LNCaP clone FGC (cell line): Measurements from ENCODE around the gene MILR1.

Source experiments
- DNase-seq: peaks from one replicate; pipeline ENCODE4 v3.0.0-alpha.2; 2011; ENCODE audit warnings: low read depth
- H3K4me3 ChIP-seq: 2 replicates; pipeline ENCODE4 v1.5.1; 2011; ENCODE audit warnings: mild to moderate bottlenecking, low read depth, low read length, control low read depth
- CTCF ChIP-seq: IDR thresholded peaks from 2 replicates; pipeline ENCODE4 v1.5.1; 2012; ENCODE audit warnings: mild to moderate bottlenecking; ENCODE audit not compliant: control insufficient read depth, insufficient read depth; ENCODE audit errors: extremely low read depth

Gene MILR1

GRCh38 chr17:64403881-64404460 lies 44.9 kb upstream of the MILR1 start:
- H3K4me3 ChIP-seq, result no peak overlapping the region
- no peak for TF ChIP-seq CTCF
- no peak for DNase-seq

- no peak overlapping the region for H3K4me3 ChIP-seq
- DNase-seq, result no peak
- no peak for TF ChIP-seq CTCF
These were observed 42.4 kb upstream of the MILR1 start for GRCh38 chr17:64406321-64407200.

GRCh38 chr17:64410750-64411490 lies 38.0 kb upstream of the MILR1 start:
- no peak for TF ChIP-seq CTCF
- no peak overlapping the region for H3K4me3 ChIP-seq

GRCh38 chr17:64411999-64412771 lies 36.7 kb upstream of the MILR1 start:
- H3K4me3 ChIP-seq, result no peak overlapping the region
- DNase-seq, result no peak
- no peak for TF ChIP-seq CTCF

More at GRCh38 chr17:64410750-64411490, 38.0 kb upstream of the MILR1 start:
- DNase-seq, result no peak

- H3K4me3 ChIP-seq, result no peak overlapping the region
- no peak for TF ChIP-seq CTCF
- no peak for DNase-seq
These were observed 36.0 kb upstream of the MILR1 start for GRCh38 chr17:64412944-64413381.

- DNase-seq, result no peak
- no peak for TF ChIP-seq CTCF
- H3K4me3 ChIP-seq, result no peak overlapping the region
These were observed 35.4 kb upstream of the MILR1 start for GRCh38 chr17:64413513-64413912.
